ENCODE results near the gene OSBPL3.

OSBPL3 gene

DNA sequence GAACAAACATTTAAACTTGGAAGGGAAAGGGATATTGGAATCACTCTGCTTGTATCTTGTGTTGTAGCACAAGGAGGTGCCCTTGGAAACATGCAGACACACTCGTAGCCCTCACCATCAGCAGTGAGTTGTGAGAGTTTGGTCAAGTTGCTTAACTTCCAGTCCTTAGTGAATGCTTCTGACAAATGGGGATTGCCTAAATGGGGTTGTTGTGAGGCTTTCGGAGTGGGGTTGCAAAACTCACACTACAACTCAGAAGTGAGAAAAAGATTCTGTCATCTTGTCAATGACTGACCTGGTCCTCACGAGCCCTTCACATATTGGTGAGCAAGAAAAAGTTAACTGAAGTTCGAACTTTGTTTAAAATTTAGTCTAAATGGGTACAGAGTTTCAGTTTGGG, 193.7 kb downstream of the OSBPL3 start (continued):
- TF ChIP-seq, protein P1, sequence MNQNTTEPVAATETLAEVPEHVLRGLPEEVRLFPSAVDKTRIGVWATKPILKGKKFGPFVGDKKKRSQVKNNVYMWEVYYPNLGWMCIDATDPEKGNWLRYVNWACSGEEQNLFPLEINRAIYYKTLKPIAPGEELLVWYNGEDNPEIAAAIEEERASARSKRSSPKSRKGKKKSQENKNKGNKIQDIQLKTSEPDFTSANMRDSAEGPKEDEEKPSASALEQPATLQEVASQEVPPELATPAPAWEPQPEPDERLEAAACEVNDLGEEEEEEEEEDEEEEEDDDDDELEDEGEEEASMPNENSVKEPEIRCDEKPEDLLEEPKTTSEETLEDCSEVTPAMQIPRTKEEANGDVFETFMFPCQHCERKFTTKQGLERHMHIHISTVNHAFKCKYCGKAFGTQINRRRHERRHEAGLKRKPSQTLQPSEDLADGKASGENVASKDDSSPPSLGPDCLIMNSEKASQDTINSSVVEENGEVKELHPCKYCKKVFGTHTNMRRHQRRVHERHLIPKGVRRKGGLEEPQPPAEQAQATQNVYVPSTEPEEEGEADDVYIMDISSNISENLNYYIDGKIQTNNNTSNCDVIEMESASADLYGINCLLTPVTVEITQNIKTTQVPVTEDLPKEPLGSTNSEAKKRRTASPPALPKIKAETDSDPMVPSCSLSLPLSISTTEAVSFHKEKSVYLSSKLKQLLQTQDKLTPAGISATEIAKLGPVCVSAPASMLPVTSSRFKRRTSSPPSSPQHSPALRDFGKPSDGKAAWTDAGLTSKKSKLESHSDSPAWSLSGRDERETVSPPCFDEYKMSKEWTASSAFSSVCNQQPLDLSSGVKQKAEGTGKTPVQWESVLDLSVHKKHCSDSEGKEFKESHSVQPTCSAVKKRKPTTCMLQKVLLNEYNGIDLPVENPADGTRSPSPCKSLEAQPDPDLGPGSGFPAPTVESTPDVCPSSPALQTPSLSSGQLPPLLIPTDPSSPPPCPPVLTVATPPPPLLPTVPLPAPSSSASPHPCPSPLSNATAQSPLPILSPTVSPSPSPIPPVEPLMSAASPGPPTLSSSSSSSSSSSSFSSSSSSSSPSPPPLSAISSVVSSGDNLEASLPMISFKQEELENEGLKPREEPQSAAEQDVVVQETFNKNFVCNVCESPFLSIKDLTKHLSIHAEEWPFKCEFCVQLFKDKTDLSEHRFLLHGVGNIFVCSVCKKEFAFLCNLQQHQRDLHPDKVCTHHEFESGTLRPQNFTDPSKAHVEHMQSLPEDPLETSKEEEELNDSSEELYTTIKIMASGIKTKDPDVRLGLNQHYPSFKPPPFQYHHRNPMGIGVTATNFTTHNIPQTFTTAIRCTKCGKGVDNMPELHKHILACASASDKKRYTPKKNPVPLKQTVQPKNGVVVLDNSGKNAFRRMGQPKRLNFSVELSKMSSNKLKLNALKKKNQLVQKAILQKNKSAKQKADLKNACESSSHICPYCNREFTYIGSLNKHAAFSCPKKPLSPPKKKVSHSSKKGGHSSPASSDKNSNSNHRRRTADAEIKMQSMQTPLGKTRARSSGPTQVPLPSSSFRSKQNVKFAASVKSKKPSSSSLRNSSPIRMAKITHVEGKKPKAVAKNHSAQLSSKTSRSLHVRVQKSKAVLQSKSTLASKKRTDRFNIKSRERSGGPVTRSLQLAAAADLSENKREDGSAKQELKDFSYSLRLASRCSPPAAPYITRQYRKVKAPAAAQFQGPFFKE (tag by site-specific recombination; IDR thresholded peaks at IDR 0.05; ENCODE audit: borderline replicate concordance): no peak
- TF ChIP-seq, protein P2, sequence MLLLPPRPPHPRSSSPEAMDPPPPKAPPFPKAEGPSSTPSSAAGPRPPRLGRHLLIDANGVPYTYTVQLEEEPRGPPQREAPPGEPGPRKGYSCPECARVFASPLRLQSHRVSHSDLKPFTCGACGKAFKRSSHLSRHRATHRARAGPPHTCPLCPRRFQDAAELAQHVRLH (tag by site-specific recombination; IDR thresholded peaks at IDR 0.05): no peak
- TF ChIP-seq ZNF549 (tag by site-specific recombination; IDR thresholded peaks at IDR 0.05): no peak
- TF ChIP-seq, protein P3, sequence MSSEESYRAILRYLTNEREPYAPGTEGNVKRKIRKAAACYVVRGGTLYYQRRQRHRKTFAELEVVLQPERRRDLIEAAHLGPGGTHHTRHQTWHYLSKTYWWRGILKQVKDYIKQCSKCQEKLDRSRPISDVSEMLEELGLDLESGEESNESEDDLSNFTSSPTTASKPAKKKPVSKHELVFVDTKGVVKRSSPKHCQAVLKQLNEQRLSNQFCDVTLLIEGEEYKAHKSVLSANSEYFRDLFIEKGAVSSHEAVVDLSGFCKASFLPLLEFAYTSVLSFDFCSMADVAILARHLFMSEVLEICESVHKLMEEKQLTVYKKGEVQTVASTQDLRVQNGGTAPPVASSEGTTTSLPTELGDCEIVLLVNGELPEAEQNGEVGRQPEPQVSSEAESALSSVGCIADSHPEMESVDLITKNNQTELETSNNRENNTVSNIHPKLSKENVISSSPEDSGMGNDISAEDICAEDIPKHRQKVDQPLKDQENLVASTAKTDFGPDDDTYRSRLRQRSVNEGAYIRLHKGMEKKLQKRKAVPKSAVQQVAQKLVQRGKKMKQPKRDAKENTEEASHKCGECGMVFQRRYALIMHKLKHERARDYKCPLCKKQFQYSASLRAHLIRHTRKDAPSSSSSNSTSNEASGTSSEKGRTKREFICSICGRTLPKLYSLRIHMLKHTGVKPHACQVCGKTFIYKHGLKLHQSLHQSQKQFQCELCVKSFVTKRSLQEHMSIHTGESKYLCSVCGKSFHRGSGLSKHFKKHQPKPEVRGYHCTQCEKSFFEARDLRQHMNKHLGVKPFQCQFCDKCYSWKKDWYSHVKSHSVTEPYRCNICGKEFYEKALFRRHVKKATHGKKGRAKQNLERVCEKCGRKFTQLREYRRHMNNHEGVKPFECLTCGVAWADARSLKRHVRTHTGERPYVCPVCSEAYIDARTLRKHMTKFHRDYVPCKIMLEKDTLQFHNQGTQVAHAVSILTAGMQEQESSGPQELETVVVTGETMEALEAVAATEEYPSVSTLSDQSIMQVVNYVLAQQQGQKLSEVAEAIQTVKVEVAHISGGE (tag by site-specific recombination; conservative IDR thresholded peaks at IDR 0.05; ENCODE audit: low read depth): no peak
- no peak for TF ChIP-seq EGR2 (tag by site-specific recombination; IDR thresholded peaks at IDR 0.05; ENCODE audit: low read depth)

DNA sequence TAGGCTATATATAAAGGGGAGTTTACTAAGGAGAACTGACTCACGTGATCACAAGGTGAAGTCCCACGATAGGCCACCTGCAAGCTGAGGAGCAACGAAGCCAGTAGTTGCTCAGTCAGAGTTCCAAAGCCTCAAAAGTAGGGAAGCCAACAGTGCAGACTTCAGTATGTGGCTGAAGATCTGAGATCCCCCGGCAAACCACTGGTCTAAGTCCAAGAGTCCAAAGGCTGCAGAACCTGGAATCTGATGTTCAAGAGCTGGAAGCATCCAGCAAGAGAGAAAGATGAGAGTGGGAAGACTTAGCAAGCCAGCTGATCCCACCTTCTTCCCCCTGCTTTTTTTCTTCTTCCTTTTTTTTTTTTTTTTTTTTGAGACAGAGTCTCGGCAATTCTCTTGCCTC, 195.7 kb downstream of the OSBPL3 start:
- H3K4me1 ChIP-seq (ENCODE audit: control insufficient read depth, insufficient read depth, low read length): no peaks in the 10 kb centered on the region
- ChIA-PET POLR2A (interaction anchor here (0.7 kb wide), 1 partner anchor 26 kb away, joined by 4 read pairs; no protein-coding TSS in a partner anchor), CTCF (interaction anchor here (0.6 to 1.7 kb wide), 3 partner anchors 28 to 314 kb away, joined by 3 to 9 read pairs (median 4); no protein-coding TSS in a partner anchor)
- TF ChIP-seq ZNF23 (tag by site-specific recombination; IDR thresholded peaks at IDR 0.05; ENCODE audit: borderline replicate concordance) (no peak), ZBTB17 (tag by site-specific recombination; IDR thresholded peaks at IDR 0.05) (no peak), ZNF776 (tag by site-specific recombination; IDR thresholded peaks at IDR 0.05; ENCODE audit: borderline replicate concordance) (no peak), KLF8 (tag by site-specific recombination; IDR thresholded peaks at IDR 0.05) (no peak), ZBTB1 (tag by site-specific recombination; IDR thresholded peaks at IDR 0.05) (no peak), ZNF202 (tag by site-specific recombination; IDR thresholded peaks at IDR 0.05; ENCODE audit: borderline replicate concordance) (no peak), ZNF138 (tag by site-specific recombination; IDR thresholded peaks at IDR 0.05; ENCODE audit: borderline replicate concordance) (no peak), ZNF585B (tag by site-specific recombination; IDR thresholded peaks at IDR 0.05) (no peak)
- TF ChIP-seq, protein P4, sequence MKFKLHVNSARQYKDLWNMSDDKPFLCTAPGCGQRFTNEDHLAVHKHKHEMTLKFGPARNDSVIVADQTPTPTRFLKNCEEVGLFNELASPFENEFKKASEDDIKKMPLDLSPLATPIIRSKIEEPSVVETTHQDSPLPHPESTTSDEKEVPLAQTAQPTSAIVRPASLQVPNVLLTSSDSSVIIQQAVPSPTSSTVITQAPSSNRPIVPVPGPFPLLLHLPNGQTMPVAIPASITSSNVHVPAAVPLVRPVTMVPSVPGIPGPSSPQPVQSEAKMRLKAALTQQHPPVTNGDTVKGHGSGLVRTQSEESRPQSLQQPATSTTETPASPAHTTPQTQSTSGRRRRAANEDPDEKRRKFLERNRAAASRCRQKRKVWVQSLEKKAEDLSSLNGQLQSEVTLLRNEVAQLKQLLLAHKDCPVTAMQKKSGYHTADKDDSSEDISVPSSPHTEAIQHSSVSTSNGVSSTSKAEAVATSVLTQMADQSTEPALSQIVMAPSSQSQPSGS (tag by site-specific recombination; IDR thresholded peaks at IDR 0.05; ENCODE audit: low read depth): no peak
- TF ChIP-seq, protein P5, sequence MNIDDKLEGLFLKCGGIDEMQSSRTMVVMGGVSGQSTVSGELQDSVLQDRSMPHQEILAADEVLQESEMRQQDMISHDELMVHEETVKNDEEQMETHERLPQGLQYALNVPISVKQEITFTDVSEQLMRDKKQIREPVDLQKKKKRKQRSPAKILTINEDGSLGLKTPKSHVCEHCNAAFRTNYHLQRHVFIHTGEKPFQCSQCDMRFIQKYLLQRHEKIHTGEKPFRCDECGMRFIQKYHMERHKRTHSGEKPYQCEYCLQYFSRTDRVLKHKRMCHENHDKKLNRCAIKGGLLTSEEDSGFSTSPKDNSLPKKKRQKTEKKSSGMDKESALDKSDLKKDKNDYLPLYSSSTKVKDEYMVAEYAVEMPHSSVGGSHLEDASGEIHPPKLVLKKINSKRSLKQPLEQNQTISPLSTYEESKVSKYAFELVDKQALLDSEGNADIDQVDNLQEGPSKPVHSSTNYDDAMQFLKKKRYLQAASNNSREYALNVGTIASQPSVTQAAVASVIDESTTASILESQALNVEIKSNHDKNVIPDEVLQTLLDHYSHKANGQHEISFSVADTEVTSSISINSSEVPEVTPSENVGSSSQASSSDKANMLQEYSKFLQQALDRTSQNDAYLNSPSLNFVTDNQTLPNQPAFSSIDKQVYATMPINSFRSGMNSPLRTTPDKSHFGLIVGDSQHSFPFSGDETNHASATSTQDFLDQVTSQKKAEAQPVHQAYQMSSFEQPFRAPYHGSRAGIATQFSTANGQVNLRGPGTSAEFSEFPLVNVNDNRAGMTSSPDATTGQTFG (tag by site-specific recombination; IDR thresholded peaks at IDR 0.05; ENCODE audit: borderline replicate concordance): no peak
- TF ChIP-seq, protein P6, sequence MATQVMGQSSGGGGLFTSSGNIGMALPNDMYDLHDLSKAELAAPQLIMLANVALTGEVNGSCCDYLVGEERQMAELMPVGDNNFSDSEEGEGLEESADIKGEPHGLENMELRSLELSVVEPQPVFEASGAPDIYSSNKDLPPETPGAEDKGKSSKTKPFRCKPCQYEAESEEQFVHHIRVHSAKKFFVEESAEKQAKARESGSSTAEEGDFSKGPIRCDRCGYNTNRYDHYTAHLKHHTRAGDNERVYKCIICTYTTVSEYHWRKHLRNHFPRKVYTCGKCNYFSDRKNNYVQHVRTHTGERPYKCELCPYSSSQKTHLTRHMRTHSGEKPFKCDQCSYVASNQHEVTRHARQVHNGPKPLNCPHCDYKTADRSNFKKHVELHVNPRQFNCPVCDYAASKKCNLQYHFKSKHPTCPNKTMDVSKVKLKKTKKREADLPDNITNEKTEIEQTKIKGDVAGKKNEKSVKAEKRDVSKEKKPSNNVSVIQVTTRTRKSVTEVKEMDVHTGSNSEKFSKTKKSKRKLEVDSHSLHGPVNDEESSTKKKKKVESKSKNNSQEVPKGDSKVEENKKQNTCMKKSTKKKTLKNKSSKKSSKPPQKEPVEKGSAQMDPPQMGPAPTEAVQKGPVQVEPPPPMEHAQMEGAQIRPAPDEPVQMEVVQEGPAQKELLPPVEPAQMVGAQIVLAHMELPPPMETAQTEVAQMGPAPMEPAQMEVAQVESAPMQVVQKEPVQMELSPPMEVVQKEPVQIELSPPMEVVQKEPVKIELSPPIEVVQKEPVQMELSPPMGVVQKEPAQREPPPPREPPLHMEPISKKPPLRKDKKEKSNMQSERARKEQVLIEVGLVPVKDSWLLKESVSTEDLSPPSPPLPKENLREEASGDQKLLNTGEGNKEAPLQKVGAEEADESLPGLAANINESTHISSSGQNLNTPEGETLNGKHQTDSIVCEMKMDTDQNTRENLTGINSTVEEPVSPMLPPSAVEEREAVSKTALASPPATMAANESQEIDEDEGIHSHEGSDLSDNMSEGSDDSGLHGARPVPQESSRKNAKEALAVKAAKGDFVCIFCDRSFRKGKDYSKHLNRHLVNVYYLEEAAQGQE (tag by site-specific recombination; IDR thresholded peaks at IDR 0.05): no peak
- TF ChIP-seq, protein P7, sequence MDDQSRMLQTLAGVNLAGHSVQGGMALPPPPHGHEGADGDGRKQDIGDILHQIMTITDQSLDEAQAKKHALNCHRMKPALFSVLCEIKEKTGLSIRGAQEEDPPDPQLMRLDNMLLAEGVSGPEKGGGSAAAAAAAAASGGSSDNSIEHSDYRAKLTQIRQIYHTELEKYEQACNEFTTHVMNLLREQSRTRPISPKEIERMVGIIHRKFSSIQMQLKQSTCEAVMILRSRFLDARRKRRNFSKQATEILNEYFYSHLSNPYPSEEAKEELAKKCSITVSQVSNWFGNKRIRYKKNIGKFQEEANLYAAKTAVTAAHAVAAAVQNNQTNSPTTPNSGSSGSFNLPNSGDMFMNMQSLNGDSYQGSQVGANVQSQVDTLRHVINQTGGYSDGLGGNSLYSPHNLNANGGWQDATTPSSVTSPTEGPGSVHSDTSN (CRISPR knock-in tag; IDR thresholded peaks at IDR 0.05): no peak
- H3K9me3 ChIP-seq (ENCODE audit: control insufficient read depth, insufficient read depth, low read depth, low read length): no peaks in the 10 kb centered on the region
- H3K27ac ChIP-seq (ENCODE audit: extremely low read depth, low read depth, low read length): no peak overlapping the region
- no peaks in the 10 kb centered on the region for H3K36me3 ChIP-seq (ENCODE audit: control insufficient read depth in 2 of 2, insufficient read depth in 1 of 2, low read length in 2 of 2)
- no peak overlapping the region for H3K4me3 ChIP-seq (ENCODE audit: low read depth, low read length)

Data from HEK293 (cell line).